IMR-90 (cell line): ENCODE results near the gene FUT2. TPM values are rescaled to one million over a fixed set of nuclear protein-coding genes. Genes with fewer than 3 reads are reported as not detected.

ENCODE experiments used
- MAZ ChIP-seq: IDR thresholded peaks from 2 replicates; pipeline ENCODE4 v1.6.1; 2012; ENCODE audit warnings: low read depth, mild to moderate bottlenecking, low read length, improper control_type of control experiment, moderate library complexity, borderline replicate concordance
- RFX5 ChIP-seq: IDR thresholded peaks from 2 replicates; pipeline ENCODE4 v1.8.0; 2012; ENCODE audit warnings: low read depth, mild to moderate bottlenecking, low read length, moderate library complexity
- polyA plus RNA-seq, 3 experiments: library from polyadenylated mRNA; depleted of rRNA; stranded (reverse); fragments of >200 nt; gene quantifications; 2 replicates each; pipeline ENCODE4 v1.2.3, GENCODE V29; 2012; ENCODE audit warnings: low replicate concordance in 1 of 3
- total RNA-seq: library from RNA; depleted of rRNA; stranded (reverse); fragments of >200 nt; gene quantifications from 2 replicates; pipeline ENCODE4 v1.2.3, GENCODE V29; 2012

The FUT2 gene
- total and polyA plus RNA-seq, 2 of the 4 experiments (the other 2 are of a cell fraction) = not detected

GRCh38 chr19:48713864-48714755 is 18.3 kb downstream of the FUT2 start (continued):
- no peak for TF ChIP-seq RFX5
- peak; percentile 71; the same call in 1 of the 2 replicates for TF ChIP-seq MAZ
